PC-3 (cell line): ENCODE data around the gene PREPL. TPM values are rescaled to one million over a fixed set of nuclear protein-coding genes. Genes with fewer than 3 reads are reported as not detected.

Source experiments
- ATAC-seq: fragments of 200-7000 bp; cut with Tn5 transposase; 2 replicates; pipeline ENCODE4 v1.9.1; 2020; ENCODE audit warnings: mild to moderate bottlenecking, moderate library complexity
- BruUV-seq: library from RNA; stranded (reverse); fragments of 400-500 nt; replicated peaks from 2 replicates; lab custom pipeline; 2021; lab: Mats Ljungman, UMichigan
- CTCF ChIA-PET: fragments of 300-600 bp; sonication (Branson Sonifier 250); formaldehyde crosslinking; loops from one replicate; lab custom pipeline; 2022; ENCODE audit warnings: antibody characterized with exemption; lab: Charles Lee
- POLR2A ChIA-PET: fragments of 300-600 bp; sonication (Branson Sonifier 250); formaldehyde crosslinking; loops from one replicate; lab custom pipeline; 2022; ENCODE audit warnings: antibody characterized with exemption; ENCODE audit not compliant: unreplicated experiment; lab: Charles Lee
- DNase-seq: peaks from one replicate; pipeline ENCODE4 v3.0.0-alpha.2; 2015
- H2AFZ ChIP-seq: fragments of 300-600 bp; sonication (generic); 2 replicates; pipeline ENCODE4 v1.6.0; 2016; ENCODE audit warnings: antibody characterized with exemption, low read length
- H3F3A ChIP-seq: fragments of 300-600 bp; sonication (generic); one replicate; pipeline ENCODE4 v1.6.0; 2017; ENCODE audit warnings: antibody characterized with exemption, low read length, control low read depth, mild to moderate bottlenecking; ENCODE audit not compliant: unreplicated experiment
- H3K27ac ChIP-seq: fragments of 300-600 bp; sonication (generic); 2 replicates; pipeline ENCODE4 v1.5.1; 2016; ENCODE audit warnings: mild to moderate bottlenecking, low read length
- H3K27me3 ChIP-seq: fragments of 300-600 bp; sonication (generic); 2 replicates; pipeline ENCODE4 v1.6.1; 2016; ENCODE audit warnings: low read length, mixed read lengths
- H3K36me3 ChIP-seq: fragments of 300-600 bp; sonication (generic); 2 replicates; pipeline ENCODE4 v1.6.1; 2016; ENCODE audit warnings: low read depth, mixed run types, low read length, mixed read lengths
- H3K4me1 ChIP-seq: fragments of 300-600 bp; sonication (generic); 2 replicates; pipeline ENCODE4 v1.5.1; 2016; ENCODE audit warnings: low read length; ENCODE audit not compliant: insufficient read depth
- H3K4me2 ChIP-seq: fragments of 300-600 bp; sonication (generic); 2 replicates; pipeline ENCODE4 v1.6.0; 2016; ENCODE audit warnings: low read length
- H3K4me3 ChIP-seq: fragments of 300-600 bp; sonication (generic); 2 replicates; pipeline ENCODE4 v1.5.1; 2016; ENCODE audit warnings: mild to moderate bottlenecking, low read length, mixed read lengths
- H3K79me2 ChIP-seq: fragments of 300-600 bp; sonication (generic); 2 replicates; pipeline ENCODE4 v1.6.1; 2017; ENCODE audit warnings: low read length, mixed read lengths
- H3K9ac ChIP-seq: fragments of 300-600 bp; sonication (generic); 2 replicates; pipeline ENCODE4 v1.6.0; 2016; ENCODE audit warnings: mild to moderate bottlenecking, low read length
- H3K9me2 ChIP-seq: fragments of 300-600 bp; sonication (generic); replicated peaks from 2 replicates; pipeline ENCODE4 v1.6.1; 2016; ENCODE audit warnings: mixed run types, low read length, mixed read lengths
- H3K9me3 ChIP-seq: fragments of 300-600 bp; sonication (generic); 2 replicates; pipeline ENCODE4 v1.6.1; 2016; ENCODE audit warnings: low read length, mixed read lengths
- H4K20me1 ChIP-seq: fragments of 300-600 bp; sonication (generic); 2 replicates; pipeline ENCODE4 v1.6.1; 2016; ENCODE audit warnings: low read length, mixed read lengths
- EZH2 ChIP-seq: fragments of 300-600 bp; sonication (generic); IDR thresholded peaks from one replicate; pipeline ENCODE4 v1.6.1; 2017; ENCODE audit warnings: antibody characterized with exemption, mild to moderate bottlenecking, low read length; ENCODE audit not compliant: unreplicated experiment
- EZH2phosphoT487 ChIP-seq: fragments of 300-600 bp; sonication (generic); IDR thresholded peaks from 2 replicates; pipeline ENCODE4 v1.6.1; 2018; ENCODE audit warnings: mild to moderate bottlenecking, antibody characterized with exemption, low read length, borderline replicate concordance
- intact Hi-C: fragments of 100-400 bp; cut with micrococcal nuclease; formaldehyde crosslinking; loops from 2 replicates; pipeline ENCODE4 v1.9.0; 2023
- total RNA-seq: library from RNA; depleted of rRNA; stranded (reverse); fragments of >200 nt; gene quantifications from 2 replicates; pipeline ENCODE4 v1.2.3, GENCODE V29; 2014
- TF ChIP-seq, protein P1 (sequence below): fragments of 300-600 bp; sonication (generic); conservative IDR thresholded peaks from 2 replicates; pipeline ENCODE4 v1.5.1; 2017; ENCODE audit warnings: antibody characterized with exemption, low read depth, mild to moderate bottlenecking, low read length

PREPL gene
- total RNA-seq, 1 experiment from 2014 or later: 36.2 TPM

DNA sequence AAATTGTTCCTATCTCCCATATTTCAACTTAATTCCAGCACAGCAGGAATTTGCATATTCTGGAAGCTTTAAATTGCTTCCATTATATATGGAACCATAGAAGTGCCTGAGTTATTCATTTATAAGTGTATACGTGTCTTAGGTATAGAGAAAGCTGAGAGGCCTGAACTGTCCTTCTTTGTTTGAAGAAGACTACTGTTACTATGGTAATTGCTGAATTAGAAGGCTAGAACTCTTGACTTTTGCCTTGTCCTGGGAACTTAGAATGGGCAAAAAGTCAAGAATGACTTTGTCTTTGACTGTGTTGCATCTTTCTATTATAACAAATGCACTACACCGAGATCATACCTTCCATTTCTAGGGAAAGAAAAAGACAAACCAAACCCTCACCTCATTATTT, 16.2 kb upstream of the PREPL start:
- H3K79me2 ChIP-seq: no peaks in the 10 kb centered on the region

DNA sequence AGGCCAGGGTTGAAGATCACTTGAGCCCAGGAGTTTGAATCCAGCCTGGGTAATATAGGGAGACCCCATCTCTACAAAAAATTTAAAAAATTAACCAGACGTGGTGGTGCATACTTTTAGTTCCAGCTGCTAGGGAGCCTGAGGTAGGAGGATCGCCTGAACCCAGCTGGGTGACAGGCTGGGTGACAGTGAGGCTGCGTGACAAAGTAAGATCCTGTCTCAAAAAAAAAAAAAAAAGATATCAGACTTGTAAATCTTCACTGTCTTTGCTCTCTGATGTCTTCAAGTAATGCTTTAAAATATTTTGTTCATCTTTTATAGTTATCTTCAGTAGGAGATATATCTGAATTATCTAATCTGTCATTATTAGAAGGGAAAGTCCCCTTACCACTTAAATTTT, 11.0 kb upstream of the PREPL start:
- ChIA-PET POLR2A (no interaction called here), CTCF (no interaction called here)
- H3K36me3 ChIP-seq: no peaks in the 10 kb centered on the region
- peaks cover 12% of the 10 kb centered on the region for H3K79me2 ChIP-seq
- no peak overlapping the region for H2AFZ ChIP-seq
- intact Hi-C loops: no loop called here
- ATAC-seq (no peak), DNase-seq (no peak)
- no peaks in the 10 kb centered on the region for H3K4me1 ChIP-seq
- no peaks in the 10 kb centered on the region for H3K9me3 ChIP-seq
- H4K20me1 ChIP-seq: no peaks in the 10 kb centered on the region
- H3K4me3 ChIP-seq: no peak overlapping the region
- H3K27me3 ChIP-seq: no peaks in the 10 kb centered on the region
- BruUV-seq: no TSS peak
- no peak overlapping the region for H3K27ac ChIP-seq
- no peaks in the 10 kb centered on the region; the same call in 1 of the 2 replicates for H3K9me2 ChIP-seq
- no peaks in the 10 kb centered on the region for H3F3A ChIP-seq
- no peak overlapping the region for H3K4me2 ChIP-seq
- TF ChIP-seq, protein P1, sequence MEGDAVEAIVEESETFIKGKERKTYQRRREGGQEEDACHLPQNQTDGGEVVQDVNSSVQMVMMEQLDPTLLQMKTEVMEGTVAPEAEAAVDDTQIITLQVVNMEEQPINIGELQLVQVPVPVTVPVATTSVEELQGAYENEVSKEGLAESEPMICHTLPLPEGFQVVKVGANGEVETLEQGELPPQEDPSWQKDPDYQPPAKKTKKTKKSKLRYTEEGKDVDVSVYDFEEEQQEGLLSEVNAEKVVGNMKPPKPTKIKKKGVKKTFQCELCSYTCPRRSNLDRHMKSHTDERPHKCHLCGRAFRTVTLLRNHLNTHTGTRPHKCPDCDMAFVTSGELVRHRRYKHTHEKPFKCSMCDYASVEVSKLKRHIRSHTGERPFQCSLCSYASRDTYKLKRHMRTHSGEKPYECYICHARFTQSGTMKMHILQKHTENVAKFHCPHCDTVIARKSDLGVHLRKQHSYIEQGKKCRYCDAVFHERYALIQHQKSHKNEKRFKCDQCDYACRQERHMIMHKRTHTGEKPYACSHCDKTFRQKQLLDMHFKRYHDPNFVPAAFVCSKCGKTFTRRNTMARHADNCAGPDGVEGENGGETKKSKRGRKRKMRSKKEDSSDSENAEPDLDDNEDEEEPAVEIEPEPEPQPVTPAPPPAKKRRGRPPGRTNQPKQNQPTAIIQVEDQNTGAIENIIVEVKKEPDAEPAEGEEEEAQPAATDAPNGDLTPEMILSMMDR: no peak
- TF ChIP-seq EZH2phosphoT487: no peak
- TF ChIP-seq EZH2: no peak
- H3K9ac ChIP-seq: no peak overlapping the region

More for the DNA sequence above, 16.2 kb upstream of the PREPL start:
- Histone ChIP-seq H3K4me2 (no peak overlapping the region), H3K4me1 (no peaks in the 10 kb centered on the region), H3K27ac (no peak overlapping the region), H3K36me3 (no peaks in the 10 kb centered on the region), H3K27me3 (no peaks in the 10 kb centered on the region), H3F3A (no peaks in the 10 kb centered on the region), H3K9ac (no peak overlapping the region), H3K9me2 (no peaks in the 10 kb centered on the region), H3K4me3 (no peak overlapping the region), H4K20me1 (no peaks in the 10 kb centered on the region), H3K9me3 (no peaks in the 10 kb centered on the region), H2AFZ (no peak overlapping the region)
- DNase-seq (no peak), ATAC-seq (no peak)
- intact Hi-C loops: no loop called here
- ChIA-PET CTCF (no interaction called here), POLR2A (no interaction called here)
- TF ChIP-seq EZH2phosphoT487: no peak
- TF ChIP-seq, protein P1: no peak
- TF ChIP-seq EZH2: no peak
- no TSS peak for BruUV-seq

DNA sequence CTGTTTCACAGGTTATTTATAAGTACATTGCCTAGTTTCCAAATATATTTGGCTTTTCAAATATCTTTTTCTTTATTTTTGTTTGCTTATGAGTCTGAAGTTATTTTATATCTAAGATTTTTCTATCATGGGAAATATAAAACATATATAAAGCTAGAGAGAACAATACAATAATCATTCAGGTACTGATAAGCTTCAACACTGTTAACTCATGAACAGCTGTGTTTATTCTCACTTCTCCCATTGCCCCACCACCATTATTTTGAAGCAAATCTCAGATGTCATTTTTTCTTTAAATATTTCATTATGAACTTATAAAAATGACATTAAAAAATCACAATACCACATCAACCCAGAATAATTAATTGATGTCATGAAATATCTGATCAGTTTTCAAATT, 10.2 kb upstream of the PREPL start:
- Histone ChIP-seq H2AFZ (no peak overlapping the region), H3K9ac (no peak overlapping the region), H4K20me1 (no peaks in the 10 kb centered on the region), H3K4me3 (no peak overlapping the region), H3K79me2 (peaks cover 18% of the 10 kb centered on the region), H3F3A (no peaks in the 10 kb centered on the region), H3K9me3 (no peaks in the 10 kb centered on the region), H3K27me3 (no peaks in the 10 kb centered on the region), H3K36me3 (no peaks in the 10 kb centered on the region), H3K27ac (no peak overlapping the region), H3K4me1 (no peaks in the 10 kb centered on the region), H3K9me2 (no peaks in the 10 kb centered on the region; the same call in 1 of the 2 replicates), H3K4me2 (no peak overlapping the region)
- no TSS peak for BruUV-seq
- DNase-seq: no peak
- no peak for TF ChIP-seq EZH2phosphoT487
- TF ChIP-seq EZH2: no peak
- TF ChIP-seq, protein P1: no peak
- no peak for ATAC-seq
- intact Hi-C loops: no loop called here
- CTCF ChIA-PET: no interaction called here
- POLR2A ChIA-PET: no interaction called here
